ENCODE results near the gene TMEM151B.
"Not testable (repeated sequence)": the region's sequence is repeated elsewhere in the genome, so short reads cannot be mapped to it uniquely, and the experiment has no call there.

Gene TMEM151B

GRCh38 chr6:44342052-44342451, 71.8 kb downstream of the TMEM151B start:
- no peaks in the 10 kb centered on the region for H3K36me3 ChIP-seq (ENCODE audit: insufficient read depth, low read length)
- TF ChIP-seq CTCF (conservative IDR thresholded peaks at IDR 0.05; ENCODE audit: low read length), result no peak
- TF ChIP-seq EZH2phosphoT487 (IDR thresholded peaks at IDR 0.05; ENCODE audit: borderline replicate concordance), result no peak
- no peak overlapping the region for H2AFZ ChIP-seq (ENCODE audit: low read length)
- H3K4me3 ChIP-seq (ENCODE audit: low read length, poor library complexity, severe bottlenecking), result no peak overlapping the region
- H3K9ac ChIP-seq (ENCODE audit: low read depth, low read length, poor library complexity, severe bottlenecking), result no peak overlapping the region
- no peak overlapping the region for H3K4me2 ChIP-seq (ENCODE audit: low read depth, low read length, poor library complexity, severe bottlenecking)
- H3F3A ChIP-seq (ENCODE audit: low read depth), result no peaks in the 10 kb centered on the region
- no peaks in the 10 kb centered on the region for H3K4me1 ChIP-seq (ENCODE audit: insufficient read depth, low read length, poor library complexity, severe bottlenecking)
- no peaks in the 10 kb centered on the region for H4K20me1 ChIP-seq (ENCODE audit: insufficient read depth, low read length, poor library complexity, severe bottlenecking)
- peaks cover 5% of the 10 kb centered on the region for H3K27me3 ChIP-seq (ENCODE audit: insufficient read depth, low read length, poor library complexity, severe bottlenecking)
- H3K9me3 ChIP-seq (ENCODE audit: insufficient read depth, low read depth, low read length), result no peaks in the 10 kb centered on the region
- no peaks in the 10 kb centered on the region for H3K79me2 ChIP-seq (ENCODE audit: insufficient read depth, low read length)
- no peaks in the 10 kb centered on the region for H3K9me2 ChIP-seq (replicated peaks; ENCODE audit: low read depth, low read length)

- TF ChIP-seq EZH2phosphoT487 (IDR thresholded peaks at IDR 0.05; ENCODE audit: borderline replicate concordance) (no peak), CTCF (conservative IDR thresholded peaks at IDR 0.05; ENCODE audit: low read length) (no peak)
Observed at GRCh38 chr6:44342489-44342888, 72.2 kb downstream of the TMEM151B start, which contains the start of gene SPATS1. TSS of gene SPATS1 (plus strand) at chr6:44342650. CDS start at chr6:44343096, 446 bp downstream.

GRCh38 chr6:44346818-44347217, 76.6 kb downstream of the TMEM151B start:
- H3F3A ChIP-seq (ENCODE audit: low read depth), result not testable (repeated sequence)

More at GRCh38 chr6:44342489-44342888, 72.2 kb downstream of the TMEM151B start, which contains the start of gene SPATS1:
- H3K4me2 ChIP-seq (ENCODE audit: low read depth, low read length, poor library complexity, severe bottlenecking), result no peak within 1 kb of the TSS
- no peaks in the 10 kb centered on the region for H3K4me1 ChIP-seq (ENCODE audit: insufficient read depth, low read length, poor library complexity, severe bottlenecking)
- no peaks in the 10 kb centered on the region for H3F3A ChIP-seq (ENCODE audit: low read depth)
- no peaks in the 10 kb centered on the region for H3K79me2 ChIP-seq (ENCODE audit: insufficient read depth, low read length)
- no peaks in the 10 kb centered on the region for H3K36me3 ChIP-seq (ENCODE audit: insufficient read depth, low read length)
- H2AFZ ChIP-seq (ENCODE audit: low read length), result no peak within 1 kb of the TSS
- no peak within 1 kb of the TSS for H3K9ac ChIP-seq (ENCODE audit: low read depth, low read length, poor library complexity, severe bottlenecking)
- no peaks in the 10 kb centered on the region for H3K9me3 ChIP-seq (ENCODE audit: insufficient read depth, low read depth, low read length)
- H3K27me3 ChIP-seq (ENCODE audit: insufficient read depth, low read length, poor library complexity, severe bottlenecking), result peaks cover 5% of the 10 kb centered on the region
- no peak within 1 kb of the TSS for H3K4me3 ChIP-seq (ENCODE audit: low read length, poor library complexity, severe bottlenecking)
- no peaks in the 10 kb centered on the region for H3K9me2 ChIP-seq (replicated peaks; ENCODE audit: low read depth, low read length)
- H4K20me1 ChIP-seq (ENCODE audit: insufficient read depth, low read length, poor library complexity, severe bottlenecking), result no peaks in the 10 kb centered on the region

GRCh38 chr6:44349904-44350649, 79.8 kb downstream of the TMEM151B start:
- H3K4me2 ChIP-seq (ENCODE audit: low read depth, low read length, poor library complexity, severe bottlenecking), result no peak overlapping the region

More at GRCh38 chr6:44346818-44347217, 76.6 kb downstream of the TMEM151B start:
- H3K9me3 ChIP-seq (ENCODE audit: insufficient read depth, low read depth, low read length); H3K36me3 ChIP-seq (ENCODE audit: insufficient read depth, low read length); H3K4me1 ChIP-seq (ENCODE audit: insufficient read depth, low read length, poor library complexity, severe bottlenecking); H3K9ac ChIP-seq (ENCODE audit: low read depth, low read length, poor library complexity, severe bottlenecking); H2AFZ ChIP-seq (ENCODE audit: low read length); H3K9me2 ChIP-seq (replicated peaks; ENCODE audit: low read depth, low read length); H3K4me3 ChIP-seq (ENCODE audit: low read length, poor library complexity, severe bottlenecking); H3K4me2 ChIP-seq (ENCODE audit: low read depth, low read length, poor library complexity, severe bottlenecking); H3K79me2 ChIP-seq (ENCODE audit: insufficient read depth, low read length); H4K20me1 ChIP-seq (ENCODE audit: insufficient read depth, low read length, poor library complexity, severe bottlenecking); H3K27me3 ChIP-seq (ENCODE audit: insufficient read depth, low read length, poor library complexity, severe bottlenecking): not testable (repeated sequence)

More at GRCh38 chr6:44349904-44350649, 79.8 kb downstream of the TMEM151B start:
- no peaks in the 10 kb centered on the region for H3K79me2 ChIP-seq (ENCODE audit: insufficient read depth, low read length)
- no peak overlapping the region for H2AFZ ChIP-seq (ENCODE audit: low read length)
- H3K9ac ChIP-seq (ENCODE audit: low read depth, low read length, poor library complexity, severe bottlenecking), result no peak overlapping the region
- no peaks in the 10 kb centered on the region for H3K4me1 ChIP-seq (ENCODE audit: insufficient read depth, low read length, poor library complexity, severe bottlenecking)
- H3K4me3 ChIP-seq (ENCODE audit: low read length, poor library complexity, severe bottlenecking), result no peak overlapping the region
- H3K9me3 ChIP-seq (ENCODE audit: insufficient read depth, low read depth, low read length), result no peaks in the 10 kb centered on the region
- no peaks in the 10 kb centered on the region for H3K9me2 ChIP-seq (replicated peaks; ENCODE audit: low read depth, low read length)
- no peaks in the 10 kb centered on the region for H3F3A ChIP-seq (ENCODE audit: low read depth)
- H3K27me3 ChIP-seq (ENCODE audit: insufficient read depth, low read length, poor library complexity, severe bottlenecking), result no peaks in the 10 kb centered on the region
- no peaks in the 10 kb centered on the region for H4K20me1 ChIP-seq (ENCODE audit: insufficient read depth, low read length, poor library complexity, severe bottlenecking)
- TF ChIP-seq EZH2phosphoT487 (IDR thresholded peaks at IDR 0.05; ENCODE audit: borderline replicate concordance) (no peak), CTCF (conservative IDR thresholded peaks at IDR 0.05; ENCODE audit: low read length) (no peak)
- H3K36me3 ChIP-seq (ENCODE audit: insufficient read depth, low read length), result no peaks in the 10 kb centered on the region

All from Loucy (cell line).